Measurements from ENCODE around the gene CHD3. TPM values are rescaled to one million over a fixed set of nuclear protein-coding genes. Genes with fewer than 3 reads are reported as not detected.

Gene CHD3
- total and polyA plus RNA-seq, 10 of the 15 experiments (the other 5 are each of a cell fraction or from before 2014, with no cell fraction given): 1.4 to 86.8 (median 39.1) TPM

GRCh38 chr17:7846063-7846735 is 42.4 kb upstream of the CHD3 start:
- Histone ChIP-seq H3K27ac (ENCODE audit: control insufficient read depth, insufficient read depth) (no peak overlapping the region), H4K20me1 (ENCODE audit: control insufficient read depth, insufficient read depth) (no peaks in the 10 kb centered on the region; the same call in 1 of the 2 replicates)
- CTCF ChIA-PET: interaction anchor here (3.1 to 5.7 kb wide), 2 partner anchors 12 to 20 kb away, joined by 16 to 57 read pairs; partner anchors contain the start of gene KDM6B

More at GRCh38 chr17:7846063-7846735, 42.4 kb upstream of the CHD3 start:
- peaks cover 31% of the 10 kb centered on the region for H3K79me2 ChIP-seq (ENCODE audit: control insufficient read depth, insufficient read depth, low read length)
- SMC1A ChIA-PET (ENCODE audit: uncharacterized antibody, unreplicated experiment): interaction anchor here (1.8 kb wide), 1 partner anchor 11 kb away, joined by 22 read pairs; the partner anchor contains the start of gene KDM6B
- no peaks in the 10 kb centered on the region for H3K9me3 ChIP-seq (replicated peaks; ENCODE audit: control insufficient read depth, insufficient read depth, low read length)
- BruUV-seq (replicated peaks): no TSS peak
- in situ Hi-C loops (cut with MboI) (no loop called here), intact Hi-C loops (cut with micrococcal nuclease; ENCODE audit: unreplicated experiment) (no loop called here)
- peaks cover 19% of the 10 kb centered on the region for H3K4me1 ChIP-seq (ENCODE audit: control insufficient read depth, insufficient read depth, low read length)
- POLR2A ChIA-PET: no interaction called here
- ATAC-seq (no peak), DNase-seq (ENCODE audit: low read depth, low spot score) (no peak), FAIRE-seq (no peak)
- TF ChIP-seq CHD4 (IDR thresholded peaks at IDR 0.05) (no peak), ZNF24 (IDR thresholded peaks at IDR 0.05) (no peak), TARDBP (IDR thresholded peaks at IDR 0.05; ENCODE audit: borderline replicate concordance) (no peak), PRDM15 (CRISPR knock-in tag; IDR thresholded peaks at IDR 0.05) (no peak), MTA3 (IDR thresholded peaks at IDR 0.05; ENCODE audit: borderline replicate concordance, low read length) (no peak), SMAD1 (IDR thresholded peaks at IDR 0.05; ENCODE audit: low read depth, partially characterized antibody) (no peak), ZNF207 (IDR thresholded peaks at IDR 0.05; ENCODE audit: borderline replicate concordance) (no peak), PML (IDR thresholded peaks at IDR 0.05; ENCODE audit: low read length) (no peak), MTA2 (IDR thresholded peaks at IDR 0.05; ENCODE audit: low read depth) (no peak), SKIL (IDR thresholded peaks at IDR 0.05; ENCODE audit: low read depth, poor library complexity, severe bottlenecking) (no peak), ATF3 (IDR thresholded peaks at IDR 0.05; ENCODE audit: borderline replicate concordance, extremely low read depth, low read depth, low read length) (no peak), ASH2L (IDR thresholded peaks at IDR 0.05; ENCODE audit: borderline replicate concordance, low read depth) (no peak)
- H2AFZ ChIP-seq (ENCODE audit: control insufficient read depth, low read depth, low read length): no peak overlapping the region
- WGBS (ENCODE audit: insufficient coverage, insufficient replicate concordance, low lambda C conversion rate, missing lambda C conversion rate): 83% methylated on average over 21 of the region's 22 CpGs
- H3K36me3 ChIP-seq (ENCODE audit: control insufficient read depth in 2 of 2, insufficient read depth in 2 of 2, low read length in 1 of 2): peaks cover 0 to 22% of the 10 kb centered on the region in 2 experiments; a peak in 3 of 4 replicates
- no peak overlapping the region for H3K4me2 ChIP-seq (ENCODE audit: control insufficient read depth, insufficient read depth)
- H3K27me3 ChIP-seq (replicated peaks in 1 of 2; ENCODE audit: control insufficient read depth in 2 of 2, insufficient read depth in 2 of 2, low read length in 1 of 2): no peaks in the 10 kb centered on the region
- RAD21 ChIA-PET (ENCODE audit: unreplicated experiment): no interaction called here
- H3K4me3 ChIP-seq: no peak overlapping the region
- H3K9ac ChIP-seq (ENCODE audit: control insufficient read depth, insufficient read depth, low read length): no peak overlapping the region

Measured in GM12878 (cell line).